ENCODE measurements around the gene EHMT1. TPM values are rescaled to one million over a fixed set of nuclear protein-coding genes. Genes with fewer than 3 reads are reported as not detected.
A peak's percentile ranks its signal among the peaks of the same experiment; 100 is the strongest.

Gene EHMT1
- total and polyA plus RNA-seq, 10 of the 15 experiments (the other 5 are each of a cell fraction or from before 2014, with no cell fraction given) = 2.9 to 100 (median 48.1) TPM

- TF ChIP-seq ATF3 (IDR thresholded peaks at IDR 0.05; ENCODE audit: borderline replicate concordance, extremely low read depth, low read depth, low read length) (0 out of 2 replicates have a peak, but pooled peaks have one; percentile 54), HDGF (IDR thresholded peaks at IDR 0.05) (0 out of 2 replicates have a peak, but pooled peaks have one; percentile 21), SIX5 (IDR thresholded peaks at IDR 0.05; ENCODE audit: low read depth, low read length, severe bottlenecking) (peak; percentile 48), HCFC1 (IDR thresholded peaks at IDR 0.05; ENCODE audit: low read length) (peak; percentile 56), MEF2B (IDR thresholded peaks at IDR 0.05; ENCODE audit: partially characterized antibody, poor library complexity, severe bottlenecking) (peak; percentile 34), GABPA (IDR thresholded peaks at IDR 0.05; ENCODE audit: low read depth) (peak; percentile 93), POLR2AphosphoS2 (IDR thresholded peaks at IDR 0.05; ENCODE audit: low read depth, low read length) (peak; percentile 66), SP1 (IDR thresholded peaks at IDR 0.05; ENCODE audit: low read depth, low read length) (peak; percentile 15), ZNF687 (IDR thresholded peaks at IDR 0.05) (peak; percentile 96), ZBTB40 (IDR thresholded peaks at IDR 0.05; ENCODE audit: borderline replicate concordance) (peak; percentile 92), ESRRA (IDR thresholded peaks at IDR 0.05; ENCODE audit: low read length) (0 out of 2 replicates have a peak, but pooled peaks have one; percentile 17), E2F8 (IDR thresholded peaks at IDR 0.05; ENCODE audit: low read depth, partially characterized antibody) (peak; percentile 68), LARP7 (IDR thresholded peaks at IDR 0.05) (0 out of 2 replicates have a peak, but pooled peaks have one; percentile 57), PML (IDR thresholded peaks at IDR 0.05; ENCODE audit: low read length) (peak; percentile 68; the same call in 1 of the 2 replicates)
These were observed at the start of gene EHMT1 (continued) for GRCh38 chr9:137618105-137619067.

Data from GM12878 (cell line).